ENCODE results near the gene S100A5.

Gene S100A5

GRCh38 chr1:153507926-153508583, 32.7 kb downstream of the S100A5 start:
- no peak for DNase-seq (ENCODE audit: low read depth, low spot score)

- no peak for DNase-seq (ENCODE audit: low read depth, low spot score)
These were observed 33.8 kb downstream of the S100A5 start for GRCh38 chr1:153506831-153507413.

- no peak for DNase-seq (ENCODE audit: low read depth, low spot score)
These were observed 34.3 kb downstream of the S100A5 start for GRCh38 chr1:153506386-153506785.

GRCh38 chr1:153505576-153505975, 35.2 kb downstream of the S100A5 start:
- DNase-seq (ENCODE audit: low read depth, low spot score), result no peak

- DNase-seq (ENCODE audit: low read depth, low spot score), result no peak
These were observed 37.0 kb downstream of the S100A5 start for GRCh38 chr1:153503766-153504165.

GRCh38 chr1:153498746-153499145, 42.0 kb downstream of the S100A5 start:
- DNase-seq (ENCODE audit: low read depth, low spot score), result no peak

DNA sequence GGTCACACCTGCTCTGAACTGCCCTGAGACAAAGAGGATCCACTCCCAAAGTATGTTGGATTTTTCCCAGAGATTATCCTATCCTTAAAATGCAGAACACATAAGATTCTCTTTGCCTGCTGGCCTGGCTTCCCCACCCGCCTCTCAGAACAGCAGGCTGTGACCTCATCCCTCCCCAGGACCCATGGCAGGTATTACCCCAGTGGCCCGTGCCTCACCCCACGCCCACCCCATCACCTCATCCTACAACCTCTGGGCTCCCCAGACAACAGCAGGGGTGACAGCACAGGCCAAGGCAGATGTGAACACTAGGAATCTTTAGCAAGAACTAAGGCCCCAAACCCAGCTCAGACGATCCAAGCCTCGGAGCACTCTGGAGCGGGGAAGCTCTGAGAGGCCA, 45.2 kb downstream of the S100A5 start:
- no peak for DNase-seq (ENCODE audit: low read depth, low spot score)

DNA sequence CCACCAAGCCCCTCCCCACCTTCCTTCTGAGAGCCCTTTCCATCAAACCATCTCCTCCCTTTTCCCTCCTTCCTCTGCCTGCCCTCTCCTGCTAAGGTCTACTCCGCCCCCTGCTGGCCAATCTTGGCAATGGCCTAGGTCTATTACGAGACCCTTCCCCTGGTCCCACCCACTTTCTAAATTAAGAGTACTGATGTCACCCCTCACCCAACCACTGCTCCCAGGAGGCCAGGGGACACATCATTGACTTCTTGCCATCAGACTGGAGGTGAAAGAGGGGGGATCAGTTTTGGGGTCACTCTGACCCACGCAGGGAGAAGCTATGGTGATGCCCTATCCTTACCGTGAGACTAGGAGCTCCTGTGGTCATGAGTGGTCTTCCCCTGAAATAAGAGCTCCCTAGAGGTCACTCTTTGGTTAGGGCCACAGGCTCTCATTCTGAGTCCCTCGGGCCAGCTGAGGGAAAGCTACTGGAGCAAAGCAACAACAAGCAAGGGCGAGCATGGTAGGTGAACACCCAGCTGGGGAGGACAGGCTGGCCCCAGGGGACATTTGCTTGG, 45.7 kb downstream of the S100A5 start:
- DNase-seq (ENCODE audit: low read depth, low spot score), result no peak

GRCh38 chr1:153493343-153493960, 47.3 kb downstream of the S100A5 start:
- DNase-seq (ENCODE audit: low read depth, low spot score), result no peak

GRCh38 chr1:153490272-153491051, 50.3 kb downstream of the S100A5 start:
- no peak for DNase-seq (ENCODE audit: low read depth, low spot score)

- no peak for DNase-seq (ENCODE audit: low read depth, low spot score)
These were observed 52.0 kb downstream of the S100A5 start for GRCh38 chr1:153488731-153489130.

DNA sequence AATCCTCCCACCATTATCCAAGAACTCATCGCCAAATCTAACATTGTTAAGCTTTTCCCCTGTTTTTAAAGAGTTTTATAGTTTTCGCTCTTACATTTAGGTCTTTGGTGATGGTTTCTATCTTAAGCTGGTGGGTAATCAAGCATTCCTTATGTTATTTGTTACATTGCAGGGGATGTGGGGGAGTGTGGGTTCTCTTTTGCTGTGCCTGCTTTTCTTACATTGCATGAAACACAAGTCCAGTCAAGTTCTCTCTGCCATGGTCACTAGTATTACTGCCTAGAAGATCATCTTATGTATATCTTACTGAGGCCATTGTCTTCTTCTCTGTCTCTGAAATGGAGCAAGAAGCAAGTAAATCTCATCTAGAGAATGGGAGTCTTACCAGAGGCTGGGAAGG, 53.0 kb downstream of the S100A5 start:
- DNase-seq (ENCODE audit: low read depth, low spot score), result no peak
